GM18519 (cell line): Measurements from ENCODE around the gene CHN2.

Experiments used
- ATAC-seq: cut with Tn5 transposase; IDR thresholded peaks from one replicate; pipeline ENCODE4 v1.9.1; 2021; ENCODE audit warnings: mild to moderate bottlenecking, moderate library complexity; ENCODE audit not compliant: unreplicated experiment, low FRiP score

CHN2 gene

DNA sequence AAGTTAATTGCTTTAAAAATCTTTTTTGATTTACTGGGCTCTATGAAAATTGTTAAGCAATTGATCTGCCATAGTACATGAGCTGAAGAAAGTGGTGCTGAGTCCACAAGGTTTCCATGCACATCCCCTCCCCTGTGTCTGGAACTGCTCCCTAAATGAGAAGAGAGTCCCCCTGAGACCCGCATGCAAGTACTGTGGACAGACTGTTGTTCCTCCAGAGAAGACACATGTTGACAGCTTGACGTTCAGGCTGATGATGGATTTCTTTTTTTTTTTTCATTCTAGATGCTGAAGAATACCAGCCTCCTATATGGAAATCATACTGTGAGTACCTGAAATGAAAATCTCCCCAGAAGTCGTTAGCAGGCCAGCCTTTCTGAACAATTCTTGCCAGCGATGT, 159.8 kb downstream of the CHN2 start:
- ATAC-seq, result no peak

DNA sequence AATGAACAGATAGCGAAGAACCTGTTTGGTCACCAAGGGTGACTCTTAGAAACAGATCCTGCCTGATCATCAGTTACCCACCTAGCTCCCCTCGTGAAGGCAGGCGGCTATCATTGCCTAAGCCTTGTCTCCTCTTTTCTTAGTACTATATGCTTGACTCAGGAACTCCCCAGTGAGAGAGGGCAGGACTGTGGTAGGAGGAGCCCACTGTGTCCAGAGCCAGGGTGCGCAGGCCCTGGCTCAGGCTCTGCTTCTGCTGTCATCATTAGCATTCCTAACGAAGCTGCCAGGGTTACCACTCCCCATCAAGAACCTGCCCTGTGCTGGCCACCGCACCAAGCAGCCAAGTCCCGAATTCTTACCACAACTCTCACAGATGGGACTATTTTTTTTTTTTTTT, 160.8 kb downstream of the CHN2 start:
- ATAC-seq, result no peak

DNA sequence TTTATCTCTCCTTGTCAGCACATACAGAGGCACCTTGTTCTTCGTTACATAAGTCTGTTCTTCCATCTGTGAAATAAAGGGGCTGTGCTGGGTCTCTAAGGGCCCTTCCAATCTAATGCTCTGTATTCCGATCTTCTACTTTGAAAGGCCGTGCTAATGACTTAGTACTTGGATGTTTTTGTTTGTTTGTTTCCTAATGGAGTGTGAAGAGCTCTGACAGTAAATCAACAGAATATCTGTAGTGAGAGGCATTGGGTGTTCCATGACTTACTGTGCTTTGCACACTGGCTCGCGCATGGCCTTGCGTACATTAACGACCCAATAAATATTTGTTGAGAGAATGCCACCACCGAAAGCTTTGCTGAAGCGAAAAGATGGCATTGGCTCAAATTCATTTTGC, 162.1 kb downstream of the CHN2 start:
- no peak for ATAC-seq

DNA sequence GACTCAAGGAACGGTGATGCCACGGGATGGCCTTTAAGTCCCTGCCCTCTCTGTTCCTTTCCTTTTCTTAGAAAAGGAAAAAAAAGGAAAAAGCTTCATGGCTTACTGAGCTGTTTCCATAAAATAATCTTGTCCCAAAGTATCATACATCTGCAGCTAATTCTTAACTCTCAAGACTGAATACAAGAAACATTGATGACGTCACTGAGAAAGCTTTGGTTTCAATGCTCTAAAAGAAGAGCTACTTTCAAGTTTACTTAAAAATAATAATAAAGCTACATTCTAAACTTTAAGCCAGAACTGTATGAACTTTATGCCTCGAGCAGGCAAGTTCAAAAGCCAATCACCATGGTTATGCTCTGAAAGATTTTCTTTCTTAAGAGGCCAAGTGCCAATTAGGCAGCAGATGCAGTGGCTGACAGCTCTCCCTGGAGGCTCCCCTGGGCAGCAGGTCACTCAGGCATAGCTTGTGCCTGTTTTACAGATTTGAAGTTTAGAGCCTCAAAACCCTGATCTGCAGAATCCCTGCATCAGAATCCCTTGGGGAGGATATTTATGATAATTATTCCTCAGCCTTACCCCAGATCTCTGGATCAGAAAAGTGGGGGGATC, 165.0 kb downstream of the CHN2 start:
- no peak for ATAC-seq

DNA sequence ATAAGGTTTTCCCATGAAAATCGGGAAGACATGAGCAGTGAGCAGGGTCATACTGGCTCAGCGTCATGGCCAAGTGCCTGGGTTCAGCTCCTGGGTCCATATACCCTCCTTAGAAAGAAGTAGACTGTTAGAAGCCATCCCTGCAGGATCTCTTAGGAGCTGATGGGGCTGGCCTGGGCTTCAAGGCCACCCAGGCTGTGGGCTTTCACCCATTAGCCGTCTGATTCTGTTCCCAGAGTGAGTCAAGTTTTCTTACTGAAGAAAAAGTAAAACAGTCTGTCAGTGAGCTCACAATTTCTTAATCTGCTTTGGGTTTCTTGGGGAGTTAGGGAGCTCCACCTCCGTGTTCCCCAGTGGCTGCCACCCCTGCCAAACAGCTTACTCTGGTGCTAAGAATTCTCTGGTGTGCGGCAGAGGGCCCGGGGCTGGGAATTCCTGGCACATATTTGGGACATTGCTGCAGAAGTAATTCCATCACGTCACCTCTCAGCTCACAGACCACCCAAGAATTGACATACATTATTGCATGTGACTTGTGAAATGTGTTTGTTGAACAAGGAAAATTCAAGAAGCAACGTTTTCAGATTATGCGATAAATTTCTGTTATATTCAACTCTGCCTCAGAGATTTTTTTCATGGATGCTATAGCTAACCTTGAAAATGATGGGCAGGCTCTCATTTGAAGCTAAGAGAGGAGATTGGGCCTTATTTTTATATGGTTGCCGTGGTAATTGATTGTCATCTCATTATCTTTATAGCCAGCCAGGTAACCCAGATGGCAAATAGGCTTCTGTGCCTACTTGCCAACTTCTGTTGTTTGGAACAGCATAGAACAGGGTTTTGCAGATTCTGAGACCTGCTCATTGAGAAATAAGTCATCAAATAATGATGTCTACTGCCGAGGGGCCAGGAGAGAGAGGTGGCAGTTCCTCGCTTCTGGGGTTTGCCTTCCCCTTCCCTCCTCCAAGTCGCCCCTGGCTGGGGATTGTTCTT, 166.4 kb downstream of the CHN2 start:
- no peak for ATAC-seq

DNA sequence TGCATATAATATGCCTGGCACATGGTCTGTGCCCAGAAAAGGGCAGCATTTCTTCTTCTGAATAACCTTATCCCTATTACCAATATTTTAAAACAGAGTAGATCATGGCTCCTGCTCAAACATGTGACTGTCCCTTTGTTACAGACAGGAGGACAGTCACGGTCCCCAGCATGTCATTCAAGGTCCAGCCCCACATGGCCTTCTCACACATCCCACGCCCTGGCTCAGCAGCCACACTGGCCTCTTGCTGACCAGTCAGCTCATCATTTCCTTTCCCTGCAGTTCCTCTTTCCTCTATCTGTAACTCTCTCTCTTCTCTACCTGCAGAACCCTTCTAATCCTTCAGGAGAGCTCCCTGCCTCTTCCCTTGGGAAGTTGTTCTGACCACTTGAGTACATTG, 167.8 kb downstream of the CHN2 start:
- ATAC-seq, result no peak

DNA sequence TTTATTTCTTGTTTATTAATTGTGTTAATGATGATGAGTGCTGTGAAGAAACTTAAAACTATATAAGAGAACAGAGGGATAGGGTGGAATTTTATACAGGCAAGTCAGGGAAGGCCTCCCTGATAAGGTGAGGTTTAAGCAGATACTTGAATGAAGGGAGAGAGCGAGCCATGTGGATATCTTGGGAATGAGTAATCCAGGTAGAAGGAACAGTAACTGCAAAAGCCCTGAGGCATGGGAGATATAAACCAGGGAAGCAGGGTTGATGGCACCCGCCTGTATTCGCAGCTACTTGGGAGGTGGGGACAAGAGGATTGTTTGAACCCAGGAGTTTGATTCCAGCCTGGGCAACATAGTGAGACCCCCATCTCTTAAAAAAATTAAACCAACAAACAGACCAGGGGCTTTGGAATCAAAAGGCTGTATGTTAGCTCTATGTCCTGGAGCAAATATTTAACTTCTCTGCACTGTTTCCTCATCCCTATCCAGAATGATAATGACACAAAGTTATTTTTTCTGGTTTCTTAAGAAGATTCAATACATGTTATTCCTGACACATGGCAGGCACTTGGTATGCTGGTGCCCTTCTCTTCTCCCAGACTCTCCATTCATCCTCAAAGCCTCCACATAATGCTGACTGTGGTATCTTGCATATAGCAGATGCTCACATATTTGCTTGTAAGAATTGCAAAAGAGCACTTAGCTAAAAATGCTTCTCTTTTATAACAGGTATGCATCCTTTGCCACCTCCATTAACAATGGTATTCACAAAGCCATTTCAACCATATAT, 169.3 kb downstream of the CHN2 start:
- no peak for ATAC-seq

DNA sequence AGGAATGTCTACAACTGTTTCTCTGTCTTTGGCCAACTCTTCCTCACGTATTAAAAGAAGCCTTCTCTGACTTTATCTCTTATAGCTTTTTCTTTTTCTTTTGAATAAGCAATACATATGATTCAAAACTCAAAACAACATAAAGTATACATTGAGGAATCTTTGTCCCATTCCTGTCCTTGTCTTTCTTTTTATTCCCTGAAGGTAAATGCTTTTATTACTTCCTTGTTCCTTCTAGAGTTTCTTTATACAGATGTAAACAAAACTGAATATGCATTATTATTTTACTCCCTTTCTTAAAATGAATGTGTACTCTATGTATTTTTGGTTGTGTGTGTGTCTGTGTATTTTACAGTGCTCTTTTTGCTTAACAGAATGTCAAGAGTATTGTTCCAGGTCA, 170.1 kb downstream of the CHN2 start:
- ATAC-seq, result no peak

DNA sequence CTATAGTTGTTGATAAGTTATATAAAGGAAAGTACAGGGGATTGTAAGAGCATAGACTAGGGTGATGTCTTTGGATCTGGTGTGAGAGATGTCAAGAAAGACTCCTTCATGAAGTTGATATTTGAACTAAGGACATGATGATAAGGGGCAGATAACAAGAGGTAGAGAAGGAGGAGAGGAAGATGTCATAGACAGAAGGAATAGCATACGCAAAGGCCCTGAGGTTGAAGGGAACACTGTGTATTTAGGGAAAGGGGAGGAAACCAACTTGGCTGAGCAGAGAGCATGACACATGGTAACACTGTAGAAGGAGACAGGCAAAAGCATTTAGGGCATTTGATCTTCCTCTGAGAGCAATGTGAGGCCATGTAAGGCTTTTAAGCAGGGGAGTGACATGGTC, 170.8 kb downstream of the CHN2 start:
- no peak for ATAC-seq

DNA sequence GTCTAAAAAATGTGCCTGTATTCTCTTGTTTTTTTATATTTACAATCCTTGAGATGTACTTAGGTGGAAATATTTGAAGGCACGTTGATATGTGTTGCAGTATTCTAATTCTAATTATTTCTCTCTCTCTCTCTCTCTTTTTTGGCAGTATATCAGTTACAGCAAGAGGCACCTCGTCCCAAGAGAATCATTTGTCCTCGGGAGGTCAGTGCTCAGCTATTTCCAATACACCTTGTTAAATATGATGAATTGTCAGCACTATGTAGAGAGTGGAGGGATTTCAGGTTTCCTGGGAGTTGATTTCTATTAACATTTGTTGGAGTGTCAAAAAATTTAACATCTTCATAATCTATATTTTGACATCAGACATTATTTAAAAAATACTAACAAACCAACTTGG, 173.2 kb downstream of the CHN2 start:
- ATAC-seq, result no peak

DNA sequence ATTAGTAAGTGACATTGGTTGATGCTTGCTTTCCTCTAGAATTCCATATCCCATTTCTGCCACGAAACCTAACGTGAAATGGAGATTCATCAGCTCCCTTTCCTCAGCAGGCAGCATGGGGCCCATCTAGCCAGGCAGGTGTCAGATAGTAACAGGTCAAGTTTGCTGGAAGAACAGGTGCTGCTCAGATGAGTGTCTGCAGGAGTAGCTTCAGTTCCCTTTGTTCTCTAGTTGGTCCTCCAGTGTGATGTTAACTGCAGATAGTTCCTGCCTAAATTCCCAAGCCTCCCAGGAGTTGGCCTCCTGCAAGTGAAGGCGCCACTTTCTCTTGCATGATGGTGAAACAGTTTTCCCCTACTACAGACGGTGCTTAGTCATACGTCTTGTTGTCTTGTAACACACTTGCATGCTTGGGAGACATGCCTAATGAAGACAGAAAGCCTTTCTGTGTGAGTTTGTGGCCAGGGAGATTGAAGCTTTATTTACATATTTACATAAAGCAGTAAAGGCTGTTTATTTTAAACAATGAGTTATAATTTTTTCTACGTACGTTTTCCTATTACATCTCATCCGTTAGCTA, 175.4 kb downstream of the CHN2 start:
- no peak for ATAC-seq

DNA sequence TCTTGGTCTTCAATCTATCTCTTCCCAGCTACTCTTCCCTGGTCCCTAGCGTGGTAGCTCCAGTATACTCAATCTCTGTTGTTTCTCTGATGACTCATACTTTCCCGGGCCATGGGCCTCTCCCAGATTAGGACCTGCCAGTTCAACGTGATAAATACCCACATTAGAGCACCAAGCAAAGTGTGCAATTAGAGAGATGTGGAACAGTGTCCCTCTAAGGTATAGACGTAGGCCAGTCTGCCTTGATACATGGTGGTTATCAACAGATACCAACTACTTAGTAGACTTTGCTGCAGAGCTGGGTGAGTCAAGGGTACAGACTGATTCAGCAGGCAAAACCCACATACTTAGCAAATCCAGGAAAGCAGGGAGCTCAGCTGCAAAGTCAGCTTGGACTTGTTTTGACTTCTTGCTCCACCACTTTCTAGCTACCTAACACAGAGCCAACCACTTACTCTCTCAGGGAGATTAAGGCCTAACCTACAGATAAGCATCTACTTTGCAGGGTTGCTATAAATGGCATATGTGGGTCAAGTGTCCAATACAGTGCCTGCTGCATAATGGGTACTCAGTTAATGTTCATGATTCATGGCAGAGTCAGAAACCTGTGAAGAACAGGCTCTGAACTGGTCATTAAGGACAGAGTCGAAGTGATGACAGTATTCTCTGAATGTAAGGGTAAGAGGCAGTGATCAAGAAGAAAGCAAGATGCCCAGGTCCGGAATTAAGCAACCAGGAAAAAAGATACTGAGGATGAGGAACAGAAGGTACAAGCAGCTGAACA, 176.1 kb downstream of the CHN2 start:
- ATAC-seq, result no peak

DNA sequence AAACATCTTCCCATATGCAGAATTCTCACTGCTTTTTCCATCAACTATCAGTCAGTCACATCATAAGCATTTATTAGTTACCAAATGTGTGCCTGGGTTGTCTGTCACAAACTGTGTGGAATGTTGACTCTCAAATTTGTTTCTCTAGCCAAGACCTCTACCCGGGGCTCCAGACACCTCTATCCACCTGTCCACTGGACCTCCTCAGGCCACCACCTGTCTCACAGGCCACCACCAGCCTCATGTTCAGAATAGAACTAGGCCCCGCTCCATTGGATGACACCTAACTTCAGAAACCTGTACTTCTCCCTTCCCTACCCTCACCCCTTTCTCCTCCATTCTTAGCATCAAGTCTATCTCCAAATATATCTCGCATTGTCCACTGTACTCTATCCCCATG, 176.9 kb downstream of the CHN2 start:
- ATAC-seq, result no peak

DNA sequence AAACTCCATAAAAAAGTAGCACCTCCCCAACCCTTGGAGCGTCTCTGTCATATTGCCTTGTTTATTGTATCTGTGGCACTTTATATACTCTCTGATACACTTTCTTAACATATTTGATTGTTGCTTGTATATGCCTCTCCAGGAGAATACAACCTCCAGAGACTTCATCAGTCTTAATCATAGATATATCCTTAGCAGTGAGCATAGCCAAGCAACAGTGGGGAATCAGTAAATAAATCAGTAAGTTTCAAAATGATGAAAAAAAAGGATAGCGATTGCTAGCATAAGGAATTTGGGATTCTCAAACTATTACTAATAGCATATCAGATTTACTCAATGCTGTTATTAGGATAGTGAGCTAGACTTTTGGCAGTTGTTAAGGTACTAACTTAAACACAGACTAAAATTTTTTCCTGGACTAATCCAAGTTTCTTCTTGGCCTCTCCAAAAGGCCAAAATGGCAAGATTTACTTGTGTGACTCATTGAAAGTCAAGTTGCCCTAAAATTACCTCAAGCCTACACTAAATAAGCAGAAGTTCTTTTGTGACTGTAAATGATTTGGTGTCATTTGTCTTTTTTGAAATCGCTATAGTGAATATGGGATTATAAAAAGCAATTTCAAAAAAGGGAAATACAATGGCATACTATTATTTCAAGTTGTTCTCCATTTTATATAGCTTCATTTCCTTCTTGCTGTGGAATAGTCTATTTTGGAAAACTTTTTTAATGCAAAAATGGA, 177.9 kb downstream of the CHN2 start:
- ATAC-seq, result no peak

DNA sequence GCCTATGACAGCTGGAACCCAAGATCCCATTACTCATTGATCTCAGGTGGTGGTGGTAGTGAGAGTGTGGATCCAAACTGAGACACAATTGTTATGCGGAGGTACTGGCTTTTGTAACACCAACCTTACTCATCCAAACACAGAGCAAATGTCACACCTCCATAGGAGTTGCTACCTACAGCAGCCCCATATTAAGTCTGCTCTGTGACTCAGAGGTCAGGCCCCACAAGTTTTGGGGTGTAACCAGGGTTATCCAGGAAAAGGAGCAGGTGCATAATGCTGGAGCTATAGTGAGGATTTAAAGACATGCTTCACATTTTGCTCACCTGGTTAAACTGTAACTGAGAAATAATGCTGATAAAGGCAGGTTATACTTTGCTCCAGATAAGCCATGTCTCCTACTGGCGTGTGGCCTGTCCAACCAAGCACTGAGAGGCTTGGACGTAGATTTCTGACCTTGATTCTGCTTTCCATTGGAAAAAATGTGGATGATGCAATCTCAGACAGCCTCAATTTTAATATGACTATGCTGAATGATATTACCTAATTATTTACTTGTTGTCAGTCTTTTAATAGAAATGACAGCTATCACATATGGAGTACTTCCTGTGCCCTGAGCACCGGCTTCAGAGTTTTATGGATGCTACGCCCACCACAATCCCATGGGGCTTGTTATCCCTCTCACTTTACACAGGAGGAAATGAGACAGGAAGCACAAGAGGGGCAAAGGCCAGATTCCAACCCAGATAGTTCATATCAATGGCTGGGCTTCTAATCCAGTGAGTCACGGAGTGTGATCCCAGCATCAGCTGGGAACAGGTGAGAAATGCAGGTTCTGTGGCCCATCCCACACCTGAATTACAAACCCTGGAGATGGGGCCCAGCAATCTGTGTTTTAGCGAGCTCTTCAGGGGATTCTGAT, 181.3 kb downstream of the CHN2 start:
- no peak for ATAC-seq

DNA sequence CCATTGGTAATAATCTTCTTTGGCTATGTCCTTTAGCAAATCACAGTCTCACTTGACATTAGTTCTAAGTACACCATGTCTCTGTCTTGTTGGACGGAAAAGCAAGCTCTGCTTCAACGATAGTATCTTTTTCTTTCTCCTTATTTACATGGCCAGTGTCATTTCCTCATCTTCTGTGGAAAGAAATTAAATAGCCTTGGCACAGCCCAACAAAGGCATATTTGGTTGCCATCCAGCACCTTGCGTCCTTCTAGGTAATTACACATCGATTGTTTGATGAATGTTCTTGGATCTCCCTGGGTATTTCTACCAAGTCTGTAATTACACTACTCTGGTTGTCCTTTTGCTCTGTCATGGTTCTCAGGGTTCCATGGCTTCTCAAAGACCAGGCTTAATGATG, 183.1 kb downstream of the CHN2 start:
- no peak for ATAC-seq

DNA sequence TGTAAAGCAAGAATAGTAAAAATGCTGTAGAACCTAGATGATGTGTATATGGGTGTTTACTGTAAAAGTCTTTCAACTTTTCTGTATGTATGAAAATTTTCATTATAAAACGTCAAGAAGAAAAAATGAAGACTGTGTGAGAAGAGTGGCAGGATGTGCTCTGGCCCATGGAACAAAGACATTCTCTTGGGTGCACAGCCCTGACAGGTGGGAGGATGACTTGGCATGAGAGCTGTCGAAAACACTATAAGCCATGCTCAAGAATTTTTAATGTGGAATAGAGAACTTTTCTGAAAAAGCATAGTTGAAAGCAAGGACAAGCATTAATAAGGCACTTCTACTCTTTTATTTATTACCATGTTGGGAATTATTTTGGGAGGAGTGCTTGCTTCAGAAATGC, 185.0 kb downstream of the CHN2 start:
- no peak for ATAC-seq
